ENCODE data around the gene SPINK13. TPM values are rescaled to one million over a fixed set of nuclear protein-coding genes. Genes with fewer than 3 reads are reported as not detected.
"Not testable (repeated sequence)": the region's sequence is repeated elsewhere in the genome, so short reads cannot be mapped to it uniquely, and the experiment has no call there.

SPINK13 gene
- total RNA-seq, 1 experiment from 2014 or later: not detected

GRCh38 chr5:148312153-148312552 is 43.6 kb downstream of the SPINK13 start, which contains the start of gene SPINK7:
TSS of gene SPINK7 (plus strand) at chr5:148312423. CDS start at chr5:148312484, 61 bp downstream.
- no peak for DNase-seq (ENCODE audit: low read depth)

- DNase-seq (ENCODE audit: low read depth): no peak
Measured at GRCh38 chr5:148314187-148314586, 45.6 kb downstream of the SPINK13 start.

GRCh38 chr5:148314731-148315130 is 46.1 kb downstream of the SPINK13 start:
- no peak for DNase-seq (ENCODE audit: low read depth)

DNA sequence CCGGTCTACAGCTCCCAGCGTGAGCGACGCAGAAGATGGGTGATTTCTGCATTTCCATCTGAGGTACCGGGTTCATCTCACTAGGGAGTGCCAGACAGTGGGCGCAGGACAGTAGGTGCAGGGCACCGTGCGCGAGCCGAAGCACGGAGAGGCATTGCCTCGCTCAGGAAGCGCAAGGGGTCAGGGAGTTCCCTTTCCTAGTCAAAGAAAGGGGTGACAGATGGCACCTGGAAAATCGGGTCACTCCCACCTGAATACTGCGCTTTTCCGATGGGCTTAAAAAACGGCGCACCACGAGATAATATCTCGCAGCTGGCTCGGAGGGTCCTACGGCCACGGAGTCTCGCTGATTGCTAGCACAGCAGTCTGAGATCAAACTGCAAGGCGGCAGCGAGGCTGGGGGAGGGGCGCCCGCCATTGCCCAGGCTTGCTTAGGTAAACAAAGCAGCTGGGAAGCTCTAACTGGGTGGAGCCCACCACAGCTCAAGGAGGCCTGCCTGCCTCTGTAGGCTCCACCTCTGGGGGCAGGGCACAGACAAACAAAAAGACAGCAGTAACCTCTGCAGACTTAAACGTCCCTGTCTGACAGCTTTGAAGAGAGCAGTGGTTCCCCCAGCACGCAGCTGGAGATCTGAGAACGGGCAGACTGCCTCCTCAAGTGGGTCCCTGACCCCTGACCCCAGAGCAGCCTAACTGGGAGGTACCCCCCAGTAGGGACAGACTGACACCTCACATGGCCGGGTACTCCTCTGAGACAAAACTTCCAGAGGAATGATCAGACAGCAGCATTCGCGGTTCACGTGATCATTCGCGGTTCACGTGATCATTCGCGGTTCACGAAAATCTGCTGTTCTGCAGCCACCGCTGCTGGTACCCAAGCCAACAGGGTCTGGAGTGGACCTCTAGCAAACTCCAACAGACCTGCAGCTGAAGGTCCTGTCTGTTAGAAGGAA is 51.7 kb downstream of the SPINK13 start:
- DNase-seq (ENCODE audit: low read depth): not testable (repeated sequence)

DNA sequence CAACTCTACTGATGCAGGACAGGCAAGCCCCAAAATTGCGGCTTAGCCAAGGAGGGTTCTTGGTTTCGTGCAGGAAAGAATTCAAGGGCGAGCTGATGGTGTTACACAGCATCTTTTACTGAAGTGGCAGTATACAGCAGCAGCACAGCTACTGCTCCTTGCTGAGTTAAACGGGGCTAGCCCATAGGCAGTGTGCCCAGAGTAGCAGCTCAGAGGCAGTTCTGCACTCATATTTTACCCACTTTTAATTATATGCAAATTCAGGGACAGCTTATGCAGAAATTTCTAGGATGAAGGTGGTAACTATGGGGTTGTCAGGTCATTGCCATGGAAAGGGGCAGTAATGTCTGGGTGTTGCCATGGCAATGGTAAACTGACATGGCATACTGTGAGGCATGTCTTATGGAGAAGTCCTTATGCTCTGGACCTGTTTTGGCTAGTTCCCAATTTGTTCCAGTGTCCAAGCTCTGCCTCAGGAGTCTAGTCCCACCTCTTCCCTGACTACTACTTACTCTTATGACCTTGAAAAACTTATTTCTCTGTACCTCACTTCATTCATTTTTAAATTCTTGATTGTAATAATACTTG is 64.8 kb downstream of the SPINK13 start:
- no peak for DNase-seq (ENCODE audit: low read depth)

DNA sequence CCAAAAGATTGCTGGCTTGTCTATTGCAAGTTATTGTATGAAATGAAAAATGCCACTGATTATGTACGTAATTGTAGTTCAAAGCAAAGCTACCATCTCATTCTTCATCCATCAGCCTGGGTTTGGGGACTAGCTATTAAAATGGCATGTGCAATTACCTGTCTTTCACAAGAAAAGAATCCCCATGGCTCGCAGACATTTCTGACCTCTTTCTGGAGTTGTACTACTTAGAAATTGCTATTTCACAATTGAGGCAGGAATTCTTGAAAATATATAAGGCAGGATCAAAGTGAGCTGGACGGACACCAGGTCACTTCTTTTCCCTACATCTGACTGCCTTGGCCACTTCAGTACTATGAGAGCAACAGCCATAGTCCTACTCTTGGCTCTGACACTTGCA is 66.7 kb downstream of the SPINK13 start, which contains the start of gene SPINK9:
SPINK9 (plus strand) TSS at position 301 of the 400 bp plus-strand sequence; CDS start at position 356, 55 bp downstream.
- no peak for DNase-seq (ENCODE audit: low read depth)

Other genes starting within 250 kb of the SPINK13 start
- gene SPINK5, start 204.8 kb upstream of the SPINK13 start, total RNA-seq (2014; rRNA removed; shearing (Covaris generic)): not detected in 2 replicates
- gene SPINK14, start 100.2 kb upstream of the SPINK13 start, total RNA-seq (2014; rRNA removed; shearing (Covaris generic)): not detected in 2 replicates
- gene SPINK6, start 65.8 kb upstream of the SPINK13 start, total RNA-seq (2014; rRNA removed; shearing (Covaris generic)): not detected in 2 replicates
- gene MARCOL, start 30.3 kb upstream of the SPINK13 start, total RNA-seq (2014; rRNA removed; shearing (Covaris generic)): not detected in 2 replicates
- gene SPINK7, start 43.6 kb downstream of the SPINK13 start, total RNA-seq (2014; rRNA removed; shearing (Covaris generic)): not detected in 2 replicates
- gene SPINK9, start 66.8 kb downstream of the SPINK13 start, total RNA-seq (2014; rRNA removed; shearing (Covaris generic)): not detected in 2 replicates
- gene FBXO38, start 115.2 kb downstream of the SPINK13 start, total RNA-seq (2014; rRNA removed; shearing (Covaris generic)): 24.7 and 31.8 TPM in 2 replicates